PC-9 (cell line): Measurements from ENCODE around the gene EIF5A.
A peak's percentile ranks its signal among the peaks of the same experiment; 100 is the strongest.

ENCODE experiments used
- CTCF ChIP-seq: fragments of 200-600 bp; sonication (generic); conservative IDR thresholded peaks from 2 replicates; pipeline ENCODE4 v1.6.1; 2017; ENCODE audit warnings: mixed run types, antibody characterized with exemption, mild to moderate bottlenecking, moderate library complexity
- EZH2 ChIP-seq: fragments of 200-600 bp; sonication (generic); IDR thresholded peaks from 2 replicates; pipeline ENCODE4 v1.8.0; 2017; ENCODE audit warnings: antibody characterized with exemption, low read depth

- TF ChIP-seq CTCF (0 out of 2 replicates have a peak, but pooled peaks have one; percentile 28), EZH2 (no peak)
These were observed 5.9 kb downstream of the EIF5A start for GRCh38 chr17:7313088-7313889.
